ENCODE measurements around the gene SORL1.

DNA sequence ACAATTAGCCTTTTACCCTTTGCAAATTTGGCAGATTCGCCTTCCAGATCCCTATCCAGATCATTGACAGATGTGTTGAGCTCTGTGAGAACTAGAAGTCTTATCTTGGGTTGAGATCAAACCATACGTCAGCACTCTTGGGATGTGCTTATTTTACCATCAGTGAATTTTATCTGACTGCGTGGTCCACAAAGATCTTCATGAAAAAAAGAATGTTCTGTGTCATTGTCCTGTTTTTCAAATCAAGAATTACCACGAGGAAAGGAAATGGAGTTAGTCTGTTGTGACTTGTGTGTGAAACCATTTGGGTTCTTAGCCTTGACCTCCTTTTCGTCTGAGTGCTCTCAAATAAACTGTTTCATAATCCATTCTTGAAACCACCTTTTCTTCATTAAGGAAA is 86.9 kb downstream of the SORL1 start:
- TF ChIP-seq PKNOX1 (IDR thresholded peaks at IDR 0.05) (no peak), BHLHE40 (IDR thresholded peaks at IDR 0.05; ENCODE audit: borderline replicate concordance) (no peak), LEF1 (IDR thresholded peaks at IDR 0.05; ENCODE audit: borderline replicate concordance) (no peak)
